HG03378 (cell line): ENCODE measurements around the gene CRHR1.

Source experiments
- ATAC-seq: cut with Tn5 transposase; IDR thresholded peaks from one replicate; pipeline ENCODE4 v1.9.1; 2021; ENCODE audit warnings: mild to moderate bottlenecking, moderate library complexity; ENCODE audit not compliant: unreplicated experiment

The CRHR1 gene

DNA sequence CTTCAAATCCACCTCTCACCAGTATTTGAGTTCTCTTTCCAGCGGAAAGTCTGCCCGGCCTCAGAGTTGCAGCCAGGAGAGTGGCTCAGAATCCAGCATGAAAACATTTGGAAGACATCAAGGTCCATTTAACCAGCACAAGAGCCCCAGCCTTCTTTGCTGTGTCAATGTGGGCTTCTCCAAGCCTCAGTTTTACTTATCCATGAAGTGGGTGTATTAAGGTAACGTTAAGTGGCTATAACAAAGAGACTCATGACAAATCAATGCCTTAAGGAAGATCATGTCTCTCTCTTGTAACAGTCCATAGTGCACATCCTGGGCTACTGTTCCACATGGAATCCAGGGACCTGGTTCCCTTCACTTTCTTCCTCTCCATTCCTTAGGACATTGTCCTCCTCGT lies 59.6 kb downstream of the CRHR1 start:
- ATAC-seq: no peak

DNA sequence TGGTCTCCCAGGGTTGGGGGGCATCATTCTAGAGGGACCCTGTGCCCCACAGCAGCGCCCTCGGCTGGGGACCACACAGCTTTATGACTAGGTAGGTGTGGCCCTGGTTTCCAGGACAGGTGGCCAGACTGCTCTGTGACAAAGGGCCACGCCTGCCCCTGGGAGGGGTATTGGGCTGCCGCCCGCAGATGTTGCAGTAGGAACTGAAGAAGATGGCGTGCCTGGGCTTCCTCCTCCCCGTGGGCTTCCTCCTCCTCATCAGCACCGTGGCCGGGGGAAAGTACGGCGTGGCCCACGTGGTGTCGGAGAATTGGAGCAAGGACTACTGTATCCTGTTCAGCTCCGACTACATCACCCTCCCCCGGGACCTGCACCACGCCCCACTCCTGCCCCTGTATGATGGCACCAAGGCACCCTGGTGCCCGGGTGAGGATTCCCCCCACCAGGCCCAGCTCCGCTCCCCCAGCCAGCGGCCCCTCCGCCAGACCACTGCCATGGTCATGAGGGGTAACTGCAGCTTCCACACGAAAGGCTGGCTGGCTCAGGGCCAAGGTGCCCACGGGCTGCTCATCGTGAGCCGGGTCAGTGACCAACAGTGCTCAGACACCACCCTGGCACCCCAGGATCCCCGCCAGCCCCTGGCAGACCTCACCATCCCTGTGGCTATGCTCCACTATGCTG lies 60.7 kb downstream of the CRHR1 start, which contains the start of gene SPPL2C:
TSS of gene SPPL2C (plus strand) at position 187 of the 681 bp plus-strand sequence. CDS start at position 213, 26 bp downstream.
- ATAC-seq: no peak

DNA sequence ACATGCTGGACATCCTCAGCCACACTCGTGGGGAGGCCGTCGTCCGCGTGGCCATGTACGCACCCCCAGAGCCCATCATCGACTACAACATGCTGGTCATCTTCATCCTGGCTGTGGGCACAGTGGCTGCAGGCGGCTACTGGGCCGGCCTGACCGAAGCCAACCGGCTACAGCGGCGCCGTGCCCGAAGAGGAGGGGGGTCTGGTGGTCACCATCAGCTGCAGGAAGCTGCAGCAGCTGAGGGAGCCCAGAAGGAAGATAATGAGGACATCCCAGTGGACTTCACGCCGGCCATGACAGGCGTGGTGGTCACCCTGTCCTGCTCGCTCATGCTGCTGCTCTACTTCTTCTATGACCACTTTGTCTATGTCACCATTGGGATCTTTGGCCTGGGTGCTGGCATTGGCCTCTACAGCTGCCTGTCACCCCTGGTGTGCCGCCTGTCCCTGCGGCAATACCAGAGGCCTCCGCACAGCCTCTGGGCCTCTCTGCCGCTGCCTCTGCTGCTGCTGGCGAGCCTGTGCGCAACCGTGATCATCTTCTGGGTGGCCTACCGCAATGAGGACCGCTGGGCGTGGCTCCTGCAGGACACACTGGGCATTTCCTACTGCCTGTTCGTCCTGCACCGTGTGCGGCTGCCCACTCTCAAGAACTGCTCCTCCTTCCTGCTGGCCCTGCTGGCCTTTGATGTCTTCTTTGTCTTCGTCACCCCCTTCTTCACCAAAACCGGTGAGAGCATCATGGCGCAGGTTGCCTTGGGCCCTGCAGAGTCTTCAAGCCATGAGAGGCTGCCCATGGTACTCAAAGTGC lies 61.5 kb downstream of the CRHR1 start:
- ATAC-seq: no peak

DNA sequence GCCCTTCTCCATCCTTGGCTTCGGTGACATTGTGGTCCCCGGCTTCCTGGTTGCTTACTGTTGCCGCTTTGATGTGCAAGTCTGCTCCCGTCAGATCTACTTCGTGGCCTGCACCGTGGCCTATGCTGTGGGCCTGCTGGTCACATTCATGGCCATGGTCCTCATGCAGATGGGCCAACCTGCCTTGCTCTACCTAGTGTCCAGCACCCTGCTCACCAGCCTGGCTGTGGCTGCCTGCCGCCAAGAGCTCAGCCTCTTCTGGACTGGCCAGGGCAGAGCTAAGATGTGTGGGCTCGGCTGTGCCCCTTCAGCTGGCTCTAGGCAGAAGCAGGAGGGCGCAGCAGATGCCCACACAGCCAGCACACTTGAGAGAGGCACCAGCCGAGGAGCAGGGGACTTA lies 62.1 kb downstream of the CRHR1 start:
- ATAC-seq: no peak

DNA sequence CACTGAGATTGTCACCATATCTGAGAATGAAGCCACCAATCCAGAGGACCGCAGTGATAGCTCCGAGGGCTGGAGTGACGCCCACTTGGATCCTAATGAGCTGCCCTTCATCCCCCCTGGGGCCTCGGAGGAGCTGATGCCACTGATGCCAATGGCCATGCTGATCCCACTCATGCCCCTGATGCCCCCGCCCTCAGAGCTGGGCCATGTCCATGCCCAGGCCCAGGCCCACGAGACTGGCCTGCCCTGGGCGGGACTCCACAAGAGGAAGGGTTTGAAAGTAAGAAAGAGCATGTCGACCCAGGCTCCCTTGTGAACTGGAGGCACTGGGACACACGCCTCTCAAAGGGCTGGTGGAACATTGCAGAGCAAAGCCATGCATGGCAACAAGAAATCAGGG lies 62.5 kb downstream of the CRHR1 start:
- ATAC-seq: no peak

DNA sequence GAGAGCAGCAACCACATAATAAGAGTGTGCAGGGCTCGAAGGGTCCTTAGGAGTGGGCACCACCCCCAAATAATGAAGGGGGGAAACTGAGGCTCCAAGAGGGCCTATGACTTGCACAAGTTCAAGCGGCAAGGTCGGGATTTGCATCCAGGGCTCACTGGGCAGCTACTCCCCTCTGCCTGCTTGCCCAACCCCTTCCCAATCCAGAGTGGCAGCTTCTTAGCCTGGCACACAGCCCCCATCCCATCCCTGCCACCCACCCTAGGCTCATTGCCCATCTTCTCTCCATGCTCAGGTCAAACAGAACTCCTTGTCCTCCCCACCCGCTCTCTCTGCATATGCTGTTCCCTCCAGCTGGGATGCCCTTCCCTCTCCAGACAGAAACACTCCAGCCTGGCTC lies 63.0 kb downstream of the CRHR1 start:
- ATAC-seq: no peak

DNA sequence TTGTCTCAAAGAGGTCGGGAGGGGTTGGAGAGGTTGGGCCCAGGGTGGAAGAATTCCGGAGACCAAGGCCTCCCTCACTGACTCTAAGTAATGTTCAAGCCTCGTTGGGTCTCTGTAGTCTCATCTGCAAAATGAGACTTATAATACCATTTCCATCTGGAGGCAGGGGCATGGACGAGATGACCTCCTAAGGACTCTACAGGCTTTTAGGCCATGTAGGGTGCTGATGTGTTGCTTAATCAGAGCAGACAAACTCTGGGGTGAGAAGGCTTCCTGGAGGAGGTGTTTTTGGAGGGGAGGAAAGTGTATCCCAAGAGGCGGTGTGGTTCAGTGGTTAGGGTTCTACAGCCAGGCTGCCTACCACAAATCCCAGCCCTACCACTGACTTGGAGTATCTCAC lies 63.6 kb downstream of the CRHR1 start:
- ATAC-seq: no peak

DNA sequence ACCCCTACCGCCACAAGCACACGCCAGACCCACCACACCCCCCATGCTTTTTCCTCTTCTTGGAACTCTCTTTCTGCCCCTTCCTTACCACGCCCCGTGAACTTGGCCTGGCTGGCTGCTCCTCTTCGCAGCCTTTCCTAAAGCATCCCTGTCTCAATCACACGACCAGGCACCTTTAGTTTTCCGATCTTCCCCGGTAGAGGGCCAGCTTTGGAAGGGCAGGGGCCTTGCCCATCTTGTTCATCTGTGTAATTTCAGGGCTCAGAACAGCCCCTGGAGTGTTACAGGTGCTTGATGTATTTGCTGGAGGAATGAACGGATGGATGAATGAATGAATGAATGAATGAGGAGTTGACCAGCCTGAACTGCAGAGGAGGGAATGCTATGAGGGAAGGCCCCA lies 64.3 kb downstream of the CRHR1 start:
- ATAC-seq: no peak

DNA sequence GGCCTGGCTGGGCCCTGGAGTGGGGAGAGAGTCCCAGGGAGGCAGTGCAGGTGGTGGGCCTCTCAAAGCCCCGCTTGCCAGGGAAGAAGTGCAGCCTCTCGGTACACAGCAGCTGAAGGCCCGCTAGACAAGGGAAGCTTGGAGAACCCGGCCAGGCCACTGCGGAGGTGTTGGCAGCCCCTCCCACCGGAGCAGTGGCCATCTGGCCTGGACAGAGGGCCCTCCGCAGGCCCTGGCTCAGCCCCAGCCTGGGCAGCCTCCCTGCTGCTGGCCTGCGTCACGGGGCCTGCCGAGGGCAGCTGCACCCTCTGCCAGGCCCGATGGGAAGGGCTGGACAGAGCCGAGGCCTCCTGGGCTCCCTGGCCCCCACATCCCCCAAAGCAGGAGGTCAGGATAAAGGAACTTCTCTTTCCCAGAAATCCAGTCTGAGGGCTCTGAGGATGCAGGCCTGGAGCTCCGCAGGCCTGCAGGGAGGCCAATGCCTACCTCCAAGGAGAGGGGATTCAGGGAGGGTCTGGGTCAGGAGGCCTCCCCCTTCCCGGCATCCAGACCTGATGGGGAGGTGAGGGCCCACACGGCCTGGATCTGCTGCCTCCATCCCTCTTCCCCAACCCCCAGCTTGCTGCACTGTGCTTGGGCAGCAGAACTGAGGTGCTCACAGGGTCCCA lies 64.9 kb downstream of the CRHR1 start:
- no peak for ATAC-seq

DNA sequence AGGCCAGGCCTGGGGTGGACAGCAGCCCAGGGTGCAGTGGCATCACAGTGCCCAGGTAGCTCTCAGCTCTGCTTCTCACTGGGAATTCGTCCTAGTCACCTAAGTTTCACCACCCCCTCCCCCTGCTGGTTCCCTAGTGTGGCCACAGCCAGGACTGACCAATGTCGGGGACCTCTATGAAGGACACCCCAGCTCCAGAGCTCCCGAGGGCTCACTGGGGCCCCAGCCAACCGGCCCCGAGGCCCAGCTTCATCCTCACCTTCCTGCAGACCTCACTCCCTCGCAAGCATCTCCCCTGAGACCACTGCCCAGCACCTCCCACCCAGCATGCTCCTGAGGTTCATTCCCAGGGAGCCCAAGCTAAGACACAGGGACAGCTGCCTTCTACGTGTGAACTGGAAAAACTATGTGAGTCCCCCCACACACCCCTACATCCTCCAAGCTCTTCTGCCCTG lies 65.4 kb downstream of the CRHR1 start:
- no peak for ATAC-seq

DNA sequence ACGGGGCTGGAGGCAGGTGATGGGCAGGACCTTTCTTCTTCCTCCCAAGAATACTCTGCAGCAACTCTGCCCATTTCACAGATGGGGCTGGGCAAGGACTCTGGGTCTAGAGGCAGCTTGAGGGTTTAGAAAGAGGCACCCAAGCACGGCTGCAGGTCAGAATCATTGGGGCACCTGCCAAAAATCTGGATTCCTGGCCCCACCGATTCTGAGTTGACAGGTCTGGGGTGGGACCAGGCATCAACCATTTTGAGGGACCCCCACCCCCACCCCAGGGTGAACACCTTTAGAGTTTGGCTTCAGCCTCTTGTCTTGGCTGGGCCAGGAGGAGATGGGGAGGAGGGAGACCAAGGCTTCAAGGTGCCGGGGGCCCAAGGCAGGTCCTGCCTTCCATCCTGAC lies 65.9 kb downstream of the CRHR1 start:
- ATAC-seq: no peak

DNA sequence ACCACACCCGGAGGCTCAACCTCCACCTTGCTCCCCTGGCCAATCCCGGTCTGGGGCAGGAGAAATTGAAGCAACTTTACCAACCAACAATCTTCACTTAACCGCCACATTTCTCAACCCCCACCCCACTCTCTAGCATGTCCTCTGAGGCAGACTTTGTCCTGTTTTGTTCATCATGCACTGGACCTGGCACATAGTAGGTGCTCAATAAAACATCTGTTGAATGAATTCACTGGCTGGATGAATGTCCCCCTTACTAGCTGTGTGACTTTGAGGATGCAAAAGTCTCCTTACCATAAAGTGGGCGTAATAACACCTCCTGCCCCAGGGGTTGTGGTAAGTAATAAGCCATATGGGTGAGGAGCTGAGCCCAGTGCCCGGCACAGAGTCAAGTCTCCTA lies 66.3 kb downstream of the CRHR1 start:
- no peak for ATAC-seq

DNA sequence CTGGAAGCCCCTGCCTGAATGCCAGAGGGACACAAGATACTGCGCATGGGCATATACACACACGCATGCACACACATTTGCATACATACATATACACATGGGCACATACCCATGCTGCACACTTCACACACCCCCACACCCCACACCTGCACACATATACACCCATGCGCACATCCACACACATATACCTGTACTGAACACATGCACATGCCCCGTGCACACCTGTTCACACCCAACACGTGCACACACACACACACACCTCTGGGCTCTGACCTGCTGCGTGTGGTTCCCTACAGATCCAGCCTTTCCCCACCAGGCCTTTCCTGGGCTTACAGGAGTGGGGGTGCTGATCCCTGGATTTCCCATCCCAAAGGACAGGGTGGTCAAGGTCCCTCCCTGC lies 66.9 kb downstream of the CRHR1 start:
- no peak for ATAC-seq

DNA sequence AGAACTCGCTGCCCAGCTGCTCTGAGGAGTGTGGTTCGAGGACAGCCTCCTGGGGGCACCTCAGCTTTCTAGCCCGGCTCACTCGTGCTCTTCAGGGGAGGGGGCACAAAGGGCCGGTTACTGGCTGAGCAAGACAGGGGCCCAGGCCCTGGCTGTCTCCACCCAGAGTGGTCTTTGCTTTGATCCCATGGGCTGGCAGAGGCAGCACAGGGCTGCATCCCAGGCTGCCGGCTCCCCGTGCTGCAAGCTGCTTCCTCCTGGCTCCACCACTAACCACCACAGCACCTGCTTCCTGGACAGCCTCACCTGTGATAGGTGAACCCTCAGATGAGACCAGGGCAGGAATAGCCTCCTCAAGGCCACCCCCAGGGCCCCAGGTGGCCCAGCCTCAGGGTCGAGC lies 67.3 kb downstream of the CRHR1 start:
- no peak for ATAC-seq

DNA sequence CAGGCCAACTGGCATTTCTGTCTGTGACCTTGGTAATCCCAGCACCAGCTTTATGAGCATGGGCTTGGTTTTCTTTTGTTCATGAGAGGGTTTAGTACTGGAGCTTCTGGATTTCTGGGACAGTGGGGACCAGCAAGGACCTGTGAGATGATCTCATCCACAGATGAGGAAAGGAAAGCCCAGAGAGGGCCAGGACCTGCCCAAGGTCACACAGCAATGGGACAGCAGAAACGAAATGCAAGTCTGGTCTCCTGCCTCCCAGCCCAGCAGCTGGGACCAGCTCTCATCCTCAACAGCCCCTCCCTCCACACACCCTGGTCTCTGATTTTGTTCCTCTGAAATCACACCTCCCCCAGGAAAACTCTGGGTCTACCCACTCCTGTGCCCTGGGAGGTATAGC lies 67.8 kb downstream of the CRHR1 start:
- ATAC-seq: no peak

DNA sequence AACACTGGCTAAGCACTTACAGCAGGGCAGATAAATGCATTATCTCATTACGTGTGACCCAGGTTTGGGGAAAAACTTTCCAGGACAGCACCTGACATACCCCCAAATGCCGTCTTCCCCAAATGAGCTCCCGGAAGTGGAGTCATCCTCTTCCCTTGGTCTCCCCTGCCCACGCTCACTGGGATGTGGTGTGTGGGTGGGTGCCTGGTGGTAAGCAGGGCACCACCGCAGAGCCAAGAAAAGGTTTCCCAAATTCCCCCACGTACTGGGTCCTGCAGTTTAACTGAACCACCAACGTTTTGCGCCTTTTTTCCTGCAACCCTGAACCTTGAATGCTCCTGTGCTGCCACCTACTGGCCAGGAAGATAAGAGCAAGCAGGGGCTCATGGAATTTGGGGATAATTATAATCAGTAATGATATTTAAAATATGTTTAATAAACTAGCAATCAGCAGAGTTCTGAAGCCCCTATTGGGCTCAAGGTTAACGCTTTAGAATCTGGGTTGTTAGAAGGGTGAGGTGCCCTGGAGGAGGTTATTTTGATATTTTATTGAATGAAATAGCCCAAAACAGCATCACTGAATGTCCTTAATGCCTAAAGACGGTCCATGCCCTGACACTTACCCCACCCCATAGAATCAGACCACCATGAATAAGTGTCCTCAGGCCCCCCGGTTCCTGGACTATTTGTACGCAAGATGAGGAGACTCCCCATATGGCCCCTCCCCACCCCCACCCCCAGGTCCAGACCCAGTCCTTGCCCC lies 68.6 kb downstream of the CRHR1 start:
- no peak for ATAC-seq

DNA sequence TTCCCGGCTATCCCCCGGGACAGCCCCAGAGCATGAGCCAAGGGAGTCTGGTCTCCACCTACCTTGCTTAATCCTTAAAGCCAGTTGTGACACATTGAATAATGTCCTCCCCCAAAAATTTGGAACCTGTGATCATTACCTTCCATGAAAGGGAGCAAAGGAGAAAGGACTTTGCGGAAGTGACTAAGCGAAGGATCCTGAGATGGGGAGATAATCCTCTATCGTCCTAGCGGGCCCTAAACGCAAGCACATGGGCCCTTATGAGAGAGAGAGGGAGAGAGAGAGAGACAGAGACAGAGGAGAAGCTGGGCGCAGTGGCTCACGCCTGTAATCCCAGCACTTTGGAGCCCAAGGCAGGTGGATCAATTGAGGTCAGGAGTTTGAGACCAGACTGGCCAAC lies 70.1 kb downstream of the CRHR1 start:
- no peak for ATAC-seq

DNA sequence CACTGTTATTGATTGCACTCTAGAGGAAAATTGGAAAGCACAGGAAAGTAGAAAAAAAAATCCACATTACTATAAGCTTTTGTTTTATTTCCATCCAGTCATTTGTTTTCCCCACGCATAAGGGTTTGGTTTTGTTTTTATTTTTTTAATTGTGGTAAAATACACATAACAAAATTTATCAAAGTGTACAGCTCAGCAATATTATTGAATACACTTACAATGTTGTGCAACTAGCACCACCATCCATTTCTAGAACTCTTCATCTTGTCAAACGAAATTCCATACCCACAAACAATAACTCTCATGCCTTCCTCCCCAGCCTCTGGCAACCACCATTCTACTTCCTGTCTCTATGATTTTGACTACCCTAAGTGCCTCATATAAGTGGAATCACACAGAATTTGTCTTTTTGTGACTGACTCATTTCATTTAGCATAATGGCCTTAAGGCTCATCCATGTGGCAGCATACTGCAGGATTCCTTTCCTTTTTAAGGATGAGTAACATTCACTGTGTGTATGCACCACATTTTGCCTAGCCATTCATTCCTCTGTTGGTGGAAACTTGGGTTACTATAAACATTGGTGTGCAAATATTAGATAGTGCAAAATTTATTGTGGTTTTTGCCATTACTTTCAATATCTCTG lies 71.7 kb downstream of the CRHR1 start:
- no peak for ATAC-seq

DNA sequence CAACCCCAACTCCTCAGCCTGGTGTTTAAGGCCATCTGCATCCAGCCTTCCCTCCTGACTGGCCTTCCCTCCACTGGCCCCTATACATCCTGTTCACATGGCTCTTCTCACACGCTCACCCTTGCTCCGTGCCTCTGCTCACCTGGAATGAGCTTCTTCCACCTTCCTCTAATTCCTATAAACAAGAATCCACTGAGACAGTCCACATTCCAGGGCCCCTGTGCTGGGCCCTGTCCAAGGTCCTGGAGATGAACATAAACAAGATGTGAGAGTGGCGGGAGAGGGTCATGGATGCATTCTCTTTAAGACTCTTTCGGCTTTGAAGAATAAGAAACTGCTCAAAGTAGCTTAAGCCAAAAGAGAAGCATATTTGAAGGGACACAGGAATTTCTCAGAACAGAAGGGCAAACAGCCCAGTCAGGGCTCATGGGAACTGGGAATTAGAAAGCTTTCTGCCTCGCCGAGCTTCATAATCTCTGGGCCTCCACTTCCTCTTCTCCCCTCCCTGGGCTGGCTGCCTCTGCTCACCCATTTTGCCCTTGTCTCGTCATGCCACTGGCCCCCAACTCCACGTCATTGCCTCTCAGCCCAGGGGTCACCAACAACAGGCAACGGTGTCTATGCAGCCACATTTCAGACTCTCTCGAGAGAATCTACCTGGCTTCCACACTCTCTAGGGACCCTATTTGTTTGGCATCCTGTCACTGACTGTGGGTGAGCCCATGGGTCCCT lies 74.0 kb downstream of the CRHR1 start:
- no peak for ATAC-seq

DNA sequence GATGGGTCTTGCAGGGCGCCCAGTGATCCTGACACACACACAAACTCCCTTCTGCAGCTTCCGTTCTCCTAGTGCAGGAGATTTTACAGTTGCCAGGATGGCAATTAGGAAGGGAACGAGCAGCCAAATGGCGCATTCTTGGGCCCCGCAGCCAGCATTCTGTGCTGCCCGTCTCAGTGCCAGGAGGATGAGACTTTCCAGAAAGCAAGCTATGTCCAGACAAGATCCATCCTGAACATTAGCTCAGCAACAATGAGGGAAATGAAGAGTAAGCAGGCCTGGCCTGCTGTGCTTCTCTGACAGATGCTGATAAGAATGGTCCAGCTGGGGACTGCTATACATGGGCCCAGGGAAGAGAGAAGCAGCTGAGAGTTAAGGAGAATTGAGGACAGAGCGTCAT lies 77.0 kb downstream of the CRHR1 start:
- no peak for ATAC-seq
